OCI-LY3 (cell line): Measurements from ENCODE around the gene LENEP.
A peak's percentile ranks its signal among the peaks of the same experiment; 100 is the strongest.

ENCODE experiments used
- H2AFZ ChIP-seq: fragments of 200-600, 300-600 bp; shearing (Covaris generic); 2 replicates; pipeline ENCODE4 v1.6.0; 2014; ENCODE audit warnings: antibody characterized with exemption, low read depth, low read length
- H3K27ac ChIP-seq: fragments of 200-600, 300-600 bp; sonication (generic); 2 replicates; pipeline ENCODE4 v1.5.1; 2014; ENCODE audit warnings: mild to moderate bottlenecking, low read length, moderate library complexity, mixed read lengths
- H3K27me3 ChIP-seq: fragments of 200-600, 300-600 bp; sonication (generic); 2 replicates; pipeline ENCODE4 v1.6.1; 2014; ENCODE audit warnings: low read depth, low read length, mixed read lengths
- H3K36me3 ChIP-seq: fragments of 200-600, 300-600 bp; sonication (generic); replicated peaks from 2 replicates; pipeline ENCODE3; 2014; ENCODE audit warnings: low read depth, low read length, mixed read lengths
- H3K4me1 ChIP-seq: fragments of 300-600, 200-600 bp; sonication (generic); 2 replicates; pipeline ENCODE4 v1.6.1; 2014; ENCODE audit warnings: low read length, mixed read lengths
- H3K4me2 ChIP-seq: fragments of 200-600, 300-600 bp; sonication (generic); 2 replicates; pipeline ENCODE4 v1.6.1; 2014; ENCODE audit warnings: low read length, mixed read lengths
- H3K4me3 ChIP-seq: fragments of 300-600, 200-600 bp; sonication (generic); 2 replicates; pipeline ENCODE4 v1.5.1; 2014; ENCODE audit warnings: antibody characterized with exemption, mild to moderate bottlenecking, low read length, moderate library complexity
- H3K79me2 ChIP-seq: fragments of 300-600, 200-600 bp; shearing (Covaris generic); 2 replicates; pipeline ENCODE4 v1.6.1; 2014; ENCODE audit warnings: mild to moderate bottlenecking, low read length, mixed read lengths
- H3K9ac ChIP-seq: fragments of 300-600, 200-600 bp; shearing (Covaris generic); 2 replicates; pipeline ENCODE4 v1.6.0; 2014; ENCODE audit warnings: mild to moderate bottlenecking, low read length, moderate library complexity
- H3K9me3 ChIP-seq: fragments of 200-600, 300-600 bp; shearing (Covaris generic); 2 replicates; pipeline ENCODE4 v1.6.1; 2014; ENCODE audit warnings: low read length, mixed read lengths; ENCODE audit not compliant: insufficient read depth
- H4K20me1 ChIP-seq: fragments of 200-600, 300-600 bp; sonication (generic); 2 replicates; pipeline ENCODE4 v1.6.1; 2016; ENCODE audit warnings: low read length, mixed read lengths; ENCODE audit not compliant: insufficient read depth
- EZH2phosphoT487 ChIP-seq: fragments of 200-600 bp; shearing (Covaris generic); IDR thresholded peaks from 2 replicates; pipeline ENCODE4 v1.6.1; 2018; ENCODE audit warnings: antibody characterized with exemption, mixed run types, low read depth
- TF ChIP-seq, protein P1 (sequence below): fragments of 200-600, 300-600 bp; sonication (generic); IDR thresholded peaks from 2 replicates; pipeline ENCODE4 v1.5.1; 2014; ENCODE audit warnings: antibody characterized with exemption, low read length, low read depth

LENEP gene

DNA sequence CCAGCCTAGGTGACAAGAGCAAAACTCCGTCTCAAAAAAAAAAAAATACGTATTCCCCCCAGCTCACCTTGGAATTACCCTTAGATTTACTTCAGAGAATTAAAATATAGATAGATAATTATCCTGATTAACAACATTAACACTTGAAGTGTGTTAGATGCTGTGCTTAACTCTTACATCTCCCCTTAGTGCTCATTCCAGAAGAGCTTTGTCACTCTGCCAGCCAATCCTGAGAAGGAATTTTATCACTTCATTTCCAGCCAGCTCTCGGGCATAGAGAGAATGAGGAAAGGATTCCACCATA lies 21.2 kb upstream of the LENEP start:
- no peak overlapping the region for H3K4me2 ChIP-seq
- H3K4me3 ChIP-seq, result no peak overlapping the region
- no peak for TF ChIP-seq EZH2phosphoT487
- TF ChIP-seq, protein P1, sequence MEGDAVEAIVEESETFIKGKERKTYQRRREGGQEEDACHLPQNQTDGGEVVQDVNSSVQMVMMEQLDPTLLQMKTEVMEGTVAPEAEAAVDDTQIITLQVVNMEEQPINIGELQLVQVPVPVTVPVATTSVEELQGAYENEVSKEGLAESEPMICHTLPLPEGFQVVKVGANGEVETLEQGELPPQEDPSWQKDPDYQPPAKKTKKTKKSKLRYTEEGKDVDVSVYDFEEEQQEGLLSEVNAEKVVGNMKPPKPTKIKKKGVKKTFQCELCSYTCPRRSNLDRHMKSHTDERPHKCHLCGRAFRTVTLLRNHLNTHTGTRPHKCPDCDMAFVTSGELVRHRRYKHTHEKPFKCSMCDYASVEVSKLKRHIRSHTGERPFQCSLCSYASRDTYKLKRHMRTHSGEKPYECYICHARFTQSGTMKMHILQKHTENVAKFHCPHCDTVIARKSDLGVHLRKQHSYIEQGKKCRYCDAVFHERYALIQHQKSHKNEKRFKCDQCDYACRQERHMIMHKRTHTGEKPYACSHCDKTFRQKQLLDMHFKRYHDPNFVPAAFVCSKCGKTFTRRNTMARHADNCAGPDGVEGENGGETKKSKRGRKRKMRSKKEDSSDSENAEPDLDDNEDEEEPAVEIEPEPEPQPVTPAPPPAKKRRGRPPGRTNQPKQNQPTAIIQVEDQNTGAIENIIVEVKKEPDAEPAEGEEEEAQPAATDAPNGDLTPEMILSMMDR, result no peak
- H4K20me1 ChIP-seq, result peaks cover 9% of the 10 kb centered on the region; the same call in 1 of the 2 replicates
- no peak overlapping the region for H3K27ac ChIP-seq
- H2AFZ ChIP-seq, result no peak overlapping the region
- H3K79me2 ChIP-seq, result peaks cover 41% of the 10 kb centered on the region
- no peak overlapping the region for H3K9ac ChIP-seq
- H3K36me3 ChIP-seq, result peaks cover 6% of the 10 kb centered on the region
- H3K9me3 ChIP-seq, result no peaks in the 10 kb centered on the region
- H3K27me3 ChIP-seq, result no peaks in the 10 kb centered on the region
- H3K4me1 ChIP-seq, result peaks cover 28% of the 10 kb centered on the region

GRCh38 chr1:154972517-154973343 lies 20.7 kb upstream of the LENEP start:
- H3K9me3 ChIP-seq, result no peaks in the 10 kb centered on the region
- H2AFZ ChIP-seq, result no peak overlapping the region
- no peak overlapping the region; the same call in 1 of the 2 replicates for H3K9ac ChIP-seq
- peak overlapping the region; percentile 81 for H3K4me2 ChIP-seq
- H3K27me3 ChIP-seq, result no peaks in the 10 kb centered on the region
- peak overlapping the region; percentile 88 for H3K4me3 ChIP-seq
- no peak for TF ChIP-seq EZH2phosphoT487
- H3K36me3 ChIP-seq, result peaks cover 5% of the 10 kb centered on the region
- peaks cover 33% of the 10 kb centered on the region for H3K4me1 ChIP-seq
- peaks cover 13% of the 10 kb centered on the region for H4K20me1 ChIP-seq
- H3K27ac ChIP-seq, result no peak overlapping the region
- H3K79me2 ChIP-seq, result peaks cover 46% of the 10 kb centered on the region

- H2AFZ ChIP-seq, result peak overlapping the region; percentile 63; the same call in 1 of the 2 replicates
These were observed 19.9 kb upstream of the LENEP start for GRCh38 chr1:154973344-154974101.

GRCh38 chr1:154974102-154974807 lies 19.1 kb upstream of the LENEP start, which contains the start of gene CKS1B:
CKS1B (plus strand) TSS chr1:154974681; CDS start chr1:154974746, 65 bp downstream.
- Histone ChIP-seq H3K4me3 (peak within 1 kb of the TSS; percentile 88), H3K79me2 (peaks cover 58% of the 10 kb centered on the region), H3K36me3 (peaks cover 14% of the 10 kb centered on the region), H3K4me1 (peaks cover 34% of the 10 kb centered on the region), H2AFZ (peak within 1 kb of the TSS; percentile 63; the same call in 1 of the 2 replicates), H3K4me2 (peak within 1 kb of the TSS; percentile 81), H4K20me1 (peaks cover 13% of the 10 kb centered on the region), H3K9ac (peak within 1 kb of the TSS; percentile 97), H3K27me3 (no peaks in the 10 kb centered on the region), H3K9me3 (no peaks in the 10 kb centered on the region), H3K27ac (peak within 1 kb of the TSS; percentile 91)
- TF ChIP-seq, protein P1, result no peak
- no peak for TF ChIP-seq EZH2phosphoT487

More at GRCh38 chr1:154973344-154974101, 19.9 kb upstream of the LENEP start:
- H3K4me1 ChIP-seq, result peaks cover 34% of the 10 kb centered on the region
- H3K9me3 ChIP-seq, result no peaks in the 10 kb centered on the region
- H3K36me3 ChIP-seq, result peaks cover 12% of the 10 kb centered on the region
- H3K9ac ChIP-seq, result peak overlapping the region; percentile 97
- H3K4me3 ChIP-seq, result peak overlapping the region; percentile 88
- H4K20me1 ChIP-seq, result peaks cover 13% of the 10 kb centered on the region
- peaks cover 54% of the 10 kb centered on the region for H3K79me2 ChIP-seq
- peak overlapping the region; percentile 91 for H3K27ac ChIP-seq
- H3K27me3 ChIP-seq, result no peaks in the 10 kb centered on the region
- TF ChIP-seq, protein P1, result peak; percentile 42
- TF ChIP-seq EZH2phosphoT487, result no peak
- peak overlapping the region; percentile 81 for H3K4me2 ChIP-seq
